GM18907 (cell line): ENCODE measurements around the gene FYN.

ENCODE experiments used
- ATAC-seq: cut with Tn5 transposase; IDR thresholded peaks from one replicate; pipeline ENCODE4 v1.9.1; 2021; ENCODE audit warnings: mild to moderate bottlenecking, moderate library complexity; ENCODE audit not compliant: unreplicated experiment

Gene FYN

GRCh38 chr6:111612379-111612778, 260.9 kb downstream of the FYN start:
- no peak for ATAC-seq

DNA sequence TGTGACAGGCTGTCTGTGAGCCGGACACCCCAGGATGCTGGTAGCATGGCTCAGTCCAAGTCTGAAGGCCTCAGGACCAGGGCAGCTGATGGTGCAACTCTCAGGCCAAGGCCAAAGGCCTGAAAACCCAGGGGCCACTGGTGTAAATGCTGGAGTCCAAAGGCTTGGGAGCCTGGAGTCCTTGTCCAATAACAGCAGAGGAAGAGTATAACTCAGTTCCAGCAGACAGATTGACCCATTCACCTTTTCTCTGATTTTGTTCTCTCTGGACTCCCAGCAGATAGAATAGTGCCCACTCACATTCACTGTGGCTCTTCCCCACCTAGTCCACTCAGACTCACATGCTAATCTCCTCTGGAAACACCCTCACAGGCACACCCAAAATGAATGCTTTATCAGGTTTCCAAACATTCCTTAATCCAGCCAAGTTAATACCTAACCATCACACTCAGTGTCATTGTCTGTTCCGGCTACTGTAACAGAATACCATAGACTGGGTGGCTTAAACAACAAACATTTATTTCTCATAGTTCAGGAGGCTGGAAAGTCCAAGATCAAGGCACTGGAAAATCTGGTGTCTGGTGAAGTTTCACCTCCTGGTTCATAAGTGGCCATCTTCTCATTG, 262.6 kb downstream of the FYN start:
- no peak for ATAC-seq
